Measurements from ENCODE around the gene OPTN.
"Not testable (repeated sequence)": the region's sequence is repeated elsewhere in the genome, so short reads cannot be mapped to it uniquely, and the experiment has no call there.

The OPTN gene

GRCh38 chr10:13099666-13100348 lies at the start of gene OPTN:
Gene OPTN, plus strand, starts transcription at chr10:13100163. Its CDS starts 8,960 bp downstream, at chr10:13109123.
- DNase-seq (ENCODE audit: low read depth in 2 of 2), result peak; percentile 50 to 68

- no peak for DNase-seq (ENCODE audit: low read depth in 2 of 2)
These were observed 48.8 kb upstream of the OPTN start for GRCh38 chr10:13051126-13051694.

- not testable (repeated sequence) for DNase-seq (ENCODE audit: low read depth in 2 of 2)
These were observed 46.8 kb upstream of the OPTN start for GRCh38 chr10:13053208-13053607.

GRCh38 chr10:13053794-13054462 lies 46.0 kb upstream of the OPTN start:
- DNase-seq (ENCODE audit: low read depth in 2 of 2), result no peak

- DNase-seq (ENCODE audit: low read depth in 2 of 2), result no peak
These were observed 45.1 kb upstream of the OPTN start for GRCh38 chr10:13054844-13055243.

GRCh38 chr10:13056456-13057077 lies 43.4 kb upstream of the OPTN start:
- DNase-seq (ENCODE audit: low read depth in 2 of 2), result no peak

GRCh38 chr10:13062803-13063202 lies 37.2 kb upstream of the OPTN start:
- DNase-seq (ENCODE audit: low read depth in 2 of 2), result peak in 1 of 2 donors; percentile 4

GRCh38 chr10:13066527-13066926 lies 33.4 kb upstream of the OPTN start:
- no peak for DNase-seq (ENCODE audit: low read depth in 2 of 2)

GRCh38 chr10:13067431-13067830 lies 32.5 kb upstream of the OPTN start:
- no peak for DNase-seq (ENCODE audit: low read depth in 2 of 2)

GRCh38 chr10:13068071-13068470 lies 31.9 kb upstream of the OPTN start:
- no peak for DNase-seq (ENCODE audit: low read depth in 2 of 2)

- DNase-seq (ENCODE audit: low read depth in 2 of 2), result no peak
These were observed 31.5 kb upstream of the OPTN start for GRCh38 chr10:13068484-13068883.

- no peak for DNase-seq (ENCODE audit: low read depth in 2 of 2)
These were observed 27.6 kb upstream of the OPTN start for GRCh38 chr10:13072339-13072738.

- peak; percentile 28 to 52 for DNase-seq (ENCODE audit: low read depth in 2 of 2)
These were observed 25.2 kb upstream of the OPTN start for GRCh38 chr10:13074563-13075451.

GRCh38 chr10:13078912-13079775 lies 20.8 kb upstream of the OPTN start:
- DNase-seq (ENCODE audit: low read depth in 2 of 2), result no peak

GRCh38 chr10:13079776-13080050 lies 20.2 kb upstream of the OPTN start:
- no peak for DNase-seq (ENCODE audit: low read depth in 2 of 2)

GRCh38 chr10:13080643-13081042 lies 19.3 kb upstream of the OPTN start:
- no peak for DNase-seq (ENCODE audit: low read depth in 2 of 2)

- DNase-seq (ENCODE audit: low read depth in 2 of 2), result not testable (repeated sequence)
These were observed 16.3 kb upstream of the OPTN start for GRCh38 chr10:13083700-13084099.

GRCh38 chr10:13086056-13086455 lies 13.9 kb upstream of the OPTN start:
- DNase-seq (ENCODE audit: low read depth in 2 of 2), result no peak

- no peak for DNase-seq (ENCODE audit: low read depth in 2 of 2)
These were observed 12.4 kb upstream of the OPTN start for GRCh38 chr10:13087601-13087985.

GRCh38 chr10:13087986-13088618 lies 11.9 kb upstream of the OPTN start:
- no peak for DNase-seq (ENCODE audit: low read depth in 2 of 2)

Data from stimulated activated CD4-positive, alpha-beta T cell treated with anti-CD3 and anti-CD28 coated beads, Interleukin-15, amount 100 ng/mL, for 48 hours (primary cell).